ENCODE data around the gene NKD2. TPM values are rescaled to one million over a fixed set of nuclear protein-coding genes. Genes with fewer than 3 reads are reported as not detected.

The NKD2 gene
- total and polyA plus RNA-seq, 2 experiments from 2014 or later = 9.0 to 11.9 TPM

- TF ChIP-seq REST (IDR thresholded peaks at IDR 0.05; ENCODE audit: unreplicated experiment) (no peak), POLR2AphosphoS5 (IDR thresholded peaks at IDR 0.05; ENCODE audit: low read depth) (no peak), STAT1 (IDR thresholded peaks at IDR 0.05; ENCODE audit: unreplicated experiment) (no peak), ZNF114 (CRISPR knock-in tag; IDR thresholded peaks at IDR 0.05) (no peak)
Measured at GRCh38 chr5:1065143-1065750, 56.6 kb downstream of the NKD2 start (continued).

- TF ChIP-seq CREB1 (CRISPR knock-in tag; IDR thresholded peaks at IDR 0.05; ENCODE audit: low read depth) (no peak), POLR2AphosphoS5 (IDR thresholded peaks at IDR 0.05; ENCODE audit: low read depth) (no peak), NANOG (IDR thresholded peaks at IDR 0.05; ENCODE audit: borderline replicate concordance) (no peak), REST (IDR thresholded peaks at IDR 0.05; ENCODE audit: unreplicated experiment) (no peak), ZNF462 (CRISPR knock-in tag; IDR thresholded peaks at IDR 0.05) (no peak), ZNF114 (CRISPR knock-in tag; IDR thresholded peaks at IDR 0.05) (no peak), EZH2phosphoT487 (IDR thresholded peaks at IDR 0.05; ENCODE audit: unreplicated experiment) (no peak)
- H3K79me2 ChIP-seq (replicated peaks; ENCODE audit: insufficient read depth) = 0 out of 2 replicates have a peak, but pooled peaks cover 3% of the 10 kb centered on the region
- H4K20me1 ChIP-seq (replicated peaks; ENCODE audit: insufficient read depth) = no peaks in the 10 kb centered on the region
- no peaks in the 10 kb centered on the region for H3K4me1 ChIP-seq (ENCODE audit: insufficient read depth)
- no peaks in the 10 kb centered on the region for H3F3A ChIP-seq (replicated peaks; ENCODE audit: low read depth)
- H3K36me3 ChIP-seq (ENCODE audit: insufficient read depth) = no peaks in the 10 kb centered on the region
- no peak overlapping the region for H2AFZ ChIP-seq
- no peaks in the 10 kb centered on the region for H3K27me3 ChIP-seq (ENCODE audit: insufficient read depth)
- no peaks in the 10 kb centered on the region for H3K9me2 ChIP-seq (ENCODE audit: insufficient read depth)
- Mint-ChIP-seq H3K27me3 (ENCODE audit: insufficient read depth, low read depth, poor library complexity) (peaks cover 5% of the 10 kb centered on the region), H3K4me3 (no peak overlapping the region), H3K36me3 (ENCODE audit: low read depth) (peaks cover 25% of the 10 kb centered on the region), H3K4me1 (no peaks in the 10 kb centered on the region), H3K27ac (no peak overlapping the region), H3K9me3 (no peaks in the 10 kb centered on the region)
- H3K27ac ChIP-seq (ENCODE audit: low read depth) = no peak overlapping the region
- ATAC-seq (no peak), DNase-seq (ENCODE audit: low spot score) (no peak)
- H3K4me2 ChIP-seq = no peak overlapping the region
- no peak overlapping the region for H3K4me3 ChIP-seq
Measured at GRCh38 chr5:1065891-1066650, 57.5 kb downstream of the NKD2 start.

Data from GM23338 (cell line).